Skin epidermis (tissue), 12 donors: ENCODE measurements around the gene DLL3.

Experiments
- H3K27ac ChIP-seq, 21 experiments: fragments of 200-600 bp; sonication (generic) in 11 of 21; one replicate each; pipeline ENCODE4 v1.5.0; 2020; ENCODE audit warnings: mild to moderate bottlenecking in 3 of 21, inconsistent platforms in 2 of 21, moderate library complexity in 2 of 21
- H3K4me3 ChIP-seq, 7 experiments: fragments of 200-600 bp; sonication (generic) in 2 of 7; one replicate each; pipeline ENCODE4 v1.5.0; 2020; ENCODE audit warnings: inconsistent platforms in 2 of 7, mild to moderate bottlenecking in 2 of 7, moderate library complexity in 1 of 7

Gene DLL3

DNA sequence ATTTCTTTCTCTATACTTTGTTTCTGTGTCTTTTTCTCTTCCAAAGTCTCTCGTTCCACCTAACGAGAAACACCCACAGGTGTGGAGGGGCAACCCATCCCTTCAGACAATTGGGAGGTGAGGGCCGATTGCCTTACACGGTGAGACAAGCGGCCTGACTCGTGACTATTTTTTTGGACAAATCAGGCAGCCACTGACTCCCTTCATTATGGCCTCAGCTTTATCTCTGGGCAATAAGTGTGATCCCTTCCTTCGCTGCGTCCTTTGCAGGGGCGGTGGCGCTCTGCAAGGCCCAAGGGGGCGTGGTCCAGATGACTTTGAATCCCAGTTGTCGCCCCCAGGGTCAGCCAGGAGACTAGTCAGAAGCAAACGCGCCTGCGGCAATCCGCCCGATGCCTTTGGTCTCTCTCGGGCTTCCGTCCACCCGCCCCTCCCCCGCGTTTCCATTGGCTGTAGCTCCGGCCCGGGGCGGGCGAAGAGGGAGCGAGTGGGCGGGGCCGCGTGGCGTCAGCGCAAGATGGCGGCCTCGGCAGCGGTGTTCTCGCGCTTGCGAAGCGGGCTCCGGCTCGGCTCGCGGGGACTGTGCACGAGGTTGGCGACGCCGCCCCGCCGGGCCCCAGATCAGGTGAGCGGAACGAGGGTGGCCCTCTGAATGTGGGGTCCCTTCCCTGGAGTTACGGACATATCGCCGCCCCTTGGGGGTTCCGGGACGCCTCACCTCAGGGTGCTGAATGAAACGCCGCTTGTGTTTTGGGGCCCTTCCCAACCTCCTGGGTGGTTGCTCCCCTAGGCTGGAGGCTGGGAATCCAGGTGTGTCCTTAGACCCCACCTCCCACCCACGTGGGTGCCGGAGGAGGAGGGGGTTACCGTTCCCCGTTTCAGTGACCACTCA is 18.2 kb upstream of the DLL3 start, which contains the start of gene TIMM50:
Gene TIMM50 (plus strand): TSS at position 502 of the 892 bp plus-strand sequence. CDS start 16 bp downstream, at position 518.
- peak within 1 kb of the TSS; percentile 74 to 99 (median 95) for H3K4me3 ChIP-seq
- H3K27ac ChIP-seq = peak within 1 kb of the TSS; percentile 41 to 98 (median 87)

DNA sequence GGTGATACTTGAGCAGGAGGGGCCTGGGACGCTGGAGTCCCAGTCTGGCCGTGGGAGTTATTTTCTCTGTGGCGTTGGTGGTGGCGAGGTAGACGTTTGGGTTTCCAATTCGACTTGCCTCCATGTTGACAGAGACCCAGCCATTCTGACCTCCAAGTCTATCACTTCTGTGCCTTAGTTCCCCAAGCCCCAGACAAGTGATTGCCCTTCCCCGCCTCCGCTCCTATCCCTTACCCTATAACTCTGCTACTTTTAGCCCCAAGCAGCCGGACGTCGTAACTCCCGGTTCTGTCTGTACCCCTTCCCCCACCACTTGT is 17.6 kb upstream of the DLL3 start:
- Histone ChIP-seq H3K27ac (peak overlapping the region; percentile 41 to 98 (median 87)), H3K4me3 (peak overlapping the region; percentile 74 to 99 (median 95))

DNA sequence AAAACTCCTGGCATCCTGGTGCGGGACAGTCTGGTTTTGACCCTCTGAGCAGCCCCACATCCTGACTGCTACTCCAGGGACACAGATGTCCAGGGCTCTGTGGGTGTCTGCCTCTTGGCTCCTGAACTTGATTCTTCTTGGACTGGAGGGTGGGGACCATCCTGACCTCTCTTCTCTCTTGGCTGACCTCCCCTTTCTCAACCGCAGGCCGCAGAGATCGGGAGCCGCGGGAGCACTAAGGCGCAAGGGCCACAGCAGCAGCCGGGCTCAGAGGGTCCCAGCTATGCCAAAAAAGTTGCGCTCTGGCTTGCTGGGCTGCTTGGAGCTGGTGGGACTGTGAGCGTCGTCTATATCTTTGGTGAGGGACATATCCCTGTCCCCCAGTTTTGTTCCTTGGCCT is 17.1 kb upstream of the DLL3 start:
- Histone ChIP-seq H3K4me3 (peak overlapping the region; percentile 74 to 99 (median 95)), H3K27ac (peak overlapping the region in 11 of 21 experiments; percentile 72 to 98 (median 88))

DNA sequence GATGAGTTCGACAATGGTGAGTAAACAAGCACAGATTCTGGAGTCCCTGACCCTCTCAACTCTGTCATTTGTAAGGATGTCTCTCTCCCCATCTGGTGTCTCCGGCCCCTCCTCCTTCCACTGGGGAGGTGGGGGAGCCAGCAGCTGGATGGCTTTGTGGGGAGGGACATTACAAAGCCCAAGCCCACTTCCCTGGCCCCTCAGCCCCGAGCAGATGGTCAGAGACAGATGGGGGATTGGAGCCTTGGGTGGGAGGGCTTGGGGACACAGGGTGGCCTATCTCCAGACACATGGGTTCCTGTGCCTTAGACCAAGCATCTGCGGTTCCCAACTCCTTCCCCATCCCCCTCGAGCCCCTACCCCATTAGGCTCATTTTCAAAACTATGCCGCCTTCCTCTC is 15.6 kb upstream of the DLL3 start:
- H3K4me3 ChIP-seq = no peak overlapping the region
- H3K27ac ChIP-seq = no peak overlapping the region

DNA sequence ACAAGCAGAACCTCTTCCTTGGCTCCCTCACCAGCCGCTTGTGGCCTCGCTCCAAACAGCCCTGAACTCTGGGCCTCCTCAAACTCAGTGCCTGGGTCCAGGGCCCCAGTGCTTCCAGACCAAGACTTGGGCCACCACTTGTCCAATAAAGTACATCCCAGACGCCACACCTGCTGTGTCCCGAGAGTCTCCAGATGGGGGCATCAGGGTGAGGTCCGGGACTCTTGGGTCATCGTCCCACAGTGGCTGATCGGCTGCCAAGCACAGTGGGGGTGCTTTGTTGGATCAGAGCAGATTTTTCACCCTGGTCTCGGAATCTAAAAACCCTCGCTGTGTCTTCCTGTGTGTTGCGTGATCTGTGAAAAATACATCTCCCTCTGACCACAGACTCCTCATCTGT is 9.0 kb upstream of the DLL3 start:
- Histone ChIP-seq H3K4me3 (no peak overlapping the region), H3K27ac (no peak overlapping the region)

DNA sequence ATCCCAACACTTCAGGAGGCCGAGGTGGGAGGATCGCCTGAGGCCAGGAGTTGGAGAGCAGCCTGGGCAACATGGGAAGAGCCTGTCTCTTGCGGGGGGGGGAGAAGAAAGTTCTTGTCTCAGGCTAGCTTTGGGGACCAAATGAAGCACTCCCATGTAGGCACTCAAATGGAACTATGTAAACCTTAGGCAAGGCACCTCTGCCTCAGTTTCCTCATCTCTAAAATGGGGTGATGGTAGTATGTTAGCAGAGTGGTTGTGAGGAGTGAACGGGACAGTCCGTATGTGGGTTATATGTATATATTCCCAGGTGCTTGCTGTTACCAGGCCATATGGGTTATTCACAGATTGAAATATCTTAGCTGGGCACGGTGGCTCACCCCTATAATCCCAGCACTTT is 6.5 kb upstream of the DLL3 start:
- no peak overlapping the region for H3K4me3 ChIP-seq
- H3K27ac ChIP-seq = no peak overlapping the region

DNA sequence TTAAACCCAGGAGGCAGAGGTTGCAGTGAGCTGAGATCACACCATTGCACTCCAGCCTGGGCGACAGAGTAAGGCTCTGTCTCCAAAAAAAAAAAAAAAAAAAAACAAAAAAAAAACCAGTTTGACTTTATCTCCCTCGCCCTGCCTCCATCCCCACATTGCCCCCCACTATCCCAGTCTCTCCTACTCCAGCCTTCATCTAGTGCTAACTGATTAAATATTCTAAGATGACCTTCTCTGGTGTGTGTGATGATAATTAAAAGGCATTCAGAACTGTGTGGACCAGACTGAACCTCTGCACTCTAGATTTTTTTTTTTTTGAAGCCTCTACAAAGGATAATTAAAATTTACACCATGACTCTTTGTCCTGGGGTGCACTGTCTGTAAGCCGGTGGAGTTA is 6.0 kb upstream of the DLL3 start:
- H3K4me3 ChIP-seq = no peak overlapping the region

DNA sequence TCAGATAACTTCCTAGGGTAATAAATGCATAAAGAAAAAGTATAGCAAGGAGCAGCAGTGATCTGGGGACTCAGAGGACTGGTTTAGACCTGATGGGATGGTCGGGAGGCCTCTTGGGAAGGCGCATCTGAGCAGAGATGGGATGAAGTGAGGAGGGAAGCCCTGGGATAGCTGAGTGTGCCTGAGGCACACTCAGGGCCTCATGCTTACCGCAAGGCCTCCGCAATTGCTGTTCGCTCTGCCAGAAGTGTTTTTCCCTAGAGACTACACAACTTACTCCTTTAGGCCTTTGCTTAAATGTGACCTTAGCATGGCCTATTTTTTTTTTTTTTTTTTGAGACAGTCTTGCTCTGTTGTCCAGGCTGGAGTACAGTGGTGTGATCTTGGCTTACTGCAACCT is 4.1 kb upstream of the DLL3 start:
- H3K4me3 ChIP-seq = no peak overlapping the region
- H3K27ac ChIP-seq = no peak overlapping the region

More for the DNA sequence above, 6.0 kb upstream of the DLL3 start:
- H3K27ac ChIP-seq = no peak overlapping the region

- H3K4me3 ChIP-seq = no peak overlapping the region
- H3K27ac ChIP-seq = no peak overlapping the region
These were observed 2.7 kb upstream of the DLL3 start for GRCh38 chr19:39496063-39496462.

DNA sequence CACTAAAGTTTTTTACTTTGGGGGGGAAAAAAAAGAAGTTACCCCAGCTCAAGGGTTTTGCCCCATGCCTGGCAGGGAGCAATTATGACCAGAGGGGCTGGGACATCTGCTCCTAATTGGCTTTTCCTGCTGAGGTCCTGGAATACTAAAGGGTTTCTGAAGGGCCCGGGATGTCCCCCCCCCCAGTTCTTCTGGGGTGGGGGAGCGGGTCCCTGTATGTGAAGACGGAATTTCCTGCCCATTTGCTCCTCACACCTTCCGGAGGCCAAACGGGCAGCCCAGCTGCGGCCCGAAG is 1.1 kb upstream of the DLL3 start:
- H3K4me3 ChIP-seq = no peak overlapping the region
- no peak overlapping the region for H3K27ac ChIP-seq

DNA sequence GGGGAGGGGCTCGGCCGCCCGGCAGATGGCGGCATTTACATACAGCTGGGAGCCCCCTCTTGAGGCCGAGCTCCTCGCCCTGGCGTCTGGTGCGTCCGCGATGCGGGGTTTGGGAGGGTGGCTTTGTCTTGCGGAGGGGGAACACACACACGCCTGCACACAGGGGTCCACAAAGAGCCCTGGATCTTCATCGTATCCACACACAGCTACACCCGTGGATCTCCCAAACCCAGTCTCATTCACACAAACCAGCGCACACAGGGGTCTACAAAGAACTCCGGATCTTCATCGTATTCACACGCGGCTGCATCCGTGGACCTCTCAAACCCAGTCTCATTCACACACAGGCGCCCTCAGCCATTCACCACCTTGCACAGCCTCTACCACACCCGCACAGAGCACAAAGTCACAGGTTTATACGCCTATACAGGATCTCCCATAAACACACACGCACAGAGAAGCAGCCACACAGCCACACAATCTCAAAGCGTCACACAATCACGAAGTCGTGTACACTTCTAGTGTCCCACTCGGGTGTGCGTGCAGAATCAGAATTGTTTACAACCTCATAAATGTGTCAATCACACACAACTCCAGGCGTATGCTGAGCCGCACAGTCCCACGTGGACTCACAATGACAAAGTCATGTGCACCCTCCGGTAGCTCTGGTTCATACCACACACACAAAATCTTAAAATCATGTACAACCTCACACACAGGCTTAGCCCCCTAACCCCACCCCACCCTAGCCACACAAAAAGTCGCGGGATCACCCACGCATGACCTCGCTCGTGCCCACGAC is 550 bp upstream of the DLL3 start:
- no peak overlapping the region for H3K4me3 ChIP-seq
- no peak overlapping the region for H3K27ac ChIP-seq

DNA sequence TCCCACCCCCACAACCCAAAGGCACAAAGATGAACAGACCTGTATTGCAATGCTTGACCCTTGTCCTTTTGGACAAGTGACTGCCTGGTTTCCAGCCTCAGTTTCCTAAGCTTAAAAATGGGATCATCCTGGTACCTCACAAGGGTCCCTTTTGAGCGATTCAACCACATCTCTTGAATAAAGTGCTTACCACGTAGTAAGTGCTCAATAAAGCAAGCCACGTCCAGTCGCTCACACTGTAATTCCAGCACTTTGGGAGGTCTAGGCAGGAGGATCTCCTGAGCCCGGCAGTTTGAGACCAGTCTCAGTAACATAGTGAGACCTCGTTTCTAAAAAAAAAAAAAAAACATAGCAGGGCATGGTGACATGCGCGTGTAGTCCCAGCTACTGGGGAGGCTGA is 1.2 kb downstream of the DLL3 start:
- Histone ChIP-seq H3K27ac (no peak overlapping the region), H3K4me3 (no peak overlapping the region)

GRCh38 chr19:39500543-39500942 is 1.8 kb downstream of the DLL3 start:
- Histone ChIP-seq H3K4me3 (no peak overlapping the region), H3K27ac (no peak overlapping the region)

- Histone ChIP-seq H3K4me3 (no peak overlapping the region), H3K27ac (no peak overlapping the region)
These were observed 2.6 kb downstream of the DLL3 start for GRCh38 chr19:39501340-39501739.

DNA sequence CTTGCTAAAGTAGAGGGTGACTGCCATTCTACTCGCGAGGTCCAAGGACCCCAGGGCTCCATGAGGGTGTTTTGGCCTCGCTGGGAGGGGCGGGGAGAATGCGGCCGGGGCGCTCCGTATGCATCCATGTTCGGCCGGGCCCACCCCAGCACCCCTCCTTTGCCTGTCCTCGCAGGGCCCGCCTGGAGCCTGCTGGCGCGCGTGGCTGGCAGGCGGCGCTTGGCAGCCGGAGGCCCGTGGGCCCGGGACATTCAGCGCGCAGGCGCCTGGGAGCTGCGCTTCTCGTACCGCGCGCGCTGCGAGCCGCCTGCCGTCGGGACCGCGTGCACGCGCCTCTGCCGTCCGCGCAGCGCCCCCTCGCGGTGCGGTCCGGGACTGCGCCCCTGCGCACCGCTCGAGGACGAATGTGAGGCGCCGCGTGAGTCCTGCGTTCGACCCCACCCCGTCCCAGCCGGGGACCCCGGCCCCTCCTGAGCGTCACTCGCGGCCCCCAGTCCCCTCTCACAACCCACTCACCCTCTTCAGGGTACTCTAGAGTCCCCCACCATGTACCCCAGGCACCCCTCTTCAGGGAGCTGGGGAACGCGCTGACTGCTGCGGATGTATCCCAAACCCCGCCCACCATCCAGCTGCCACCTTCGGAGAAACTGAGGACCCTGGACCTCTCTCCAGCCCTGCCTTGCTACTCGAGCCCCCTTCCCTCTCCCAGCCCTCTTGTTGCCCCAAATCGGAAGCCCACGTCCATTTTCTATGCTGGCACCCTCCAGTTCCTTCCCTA is 4.1 kb downstream of the DLL3 start:
- no peak overlapping the region for H3K4me3 ChIP-seq
- no peak overlapping the region for H3K27ac ChIP-seq

- H3K4me3 ChIP-seq = peak overlapping the region in 2 of 7 experiments; percentile 36 to 42
- H3K27ac ChIP-seq = no peak overlapping the region
These were observed 7.8 kb downstream of the DLL3 start for GRCh38 chr19:39506598-39506943.

GRCh38 chr19:39506944-39507714 is 8.4 kb downstream of the DLL3 start:
- no peak overlapping the region for H3K27ac ChIP-seq
- peak overlapping the region; percentile 12 to 42 (median 34) for H3K4me3 ChIP-seq

DNA sequence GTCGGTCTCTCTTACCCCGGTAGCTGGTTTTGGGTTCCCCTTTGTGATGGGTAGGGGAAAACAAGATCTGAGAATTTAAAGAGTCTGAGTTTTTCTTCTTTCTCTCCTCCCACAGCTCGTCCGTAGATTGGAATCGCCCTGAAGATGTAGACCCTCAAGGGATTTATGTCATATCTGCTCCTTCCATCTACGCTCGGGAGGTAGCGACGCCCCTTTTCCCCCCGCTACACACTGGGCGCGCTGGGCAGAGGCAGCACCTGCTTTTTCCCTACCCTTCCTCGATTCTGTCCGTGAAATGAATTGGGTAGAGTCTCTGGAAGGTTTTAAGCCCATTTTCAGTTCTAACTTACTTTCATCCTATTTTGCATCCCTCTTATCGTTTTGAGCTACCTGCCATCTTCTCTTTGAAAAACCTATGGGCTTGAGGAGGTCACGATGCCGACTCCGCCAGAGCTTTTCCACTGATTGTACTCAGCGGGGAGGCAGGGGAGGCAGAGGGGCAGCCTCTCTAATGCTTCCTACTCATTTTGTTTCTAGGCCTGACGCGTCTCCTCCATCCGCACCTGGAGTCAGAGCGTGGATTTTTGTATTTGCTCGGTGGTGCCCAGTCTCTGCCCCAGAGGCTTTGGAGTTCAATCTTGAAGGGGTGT is 9.1 kb downstream of the DLL3 start:
- Histone ChIP-seq H3K27ac (no peak overlapping the region), H3K4me3 (peak overlapping the region in 6 of 7 experiments; percentile 23 to 42 (median 35))

GRCh38 chr19:39508629-39509028 is 9.9 kb downstream of the DLL3 start:
- H3K4me3 ChIP-seq = no peak overlapping the region
- H3K27ac ChIP-seq = no peak overlapping the region
